ENCODE results near the gene FTCD. TPM values are rescaled to one million over a fixed set of nuclear protein-coding genes. Genes with fewer than 3 reads are reported as not detected.
A peak's percentile ranks its signal among the peaks of the same experiment; 100 is the strongest.

FTCD gene
- total and polyA plus RNA-seq, 2 of the 4 experiments (the other 2 are of a cell fraction), result 0.55 TPM; not detected in 1

- no peaks in the 10 kb centered on the region for H4K20me1 ChIP-seq (ENCODE audit: insufficient read depth, low read length)
- no peak overlapping the region for H3K4me3 ChIP-seq (ENCODE audit: insufficient read depth, low read depth, low read length)
- H3K4ac ChIP-seq (ENCODE audit: low read depth, low read length), result no peak overlapping the region
- no peak overlapping the region for H2AK9ac ChIP-seq (replicated peaks; ENCODE audit: low read depth, low read length, poor library complexity)
- dilution Hi-C loops (cut with HindIII; ENCODE audit: low sequenced_read_pairs, unreplicated experiment), result no loop called here
- DNase-seq (no peak), ATAC-seq (ENCODE audit: low read depth) (no peak)
- H3K9me1 ChIP-seq (ENCODE audit: insufficient read depth, low read length), result peaks cover 27% of the 10 kb centered on the region
- no peak overlapping the region for H2BK120ac ChIP-seq (ENCODE audit: low read depth, low read length)
- BruUV-seq (replicated peaks), result no TSS peak
- CTCF ChIA-PET, result no interaction called here
- H3K4me2 ChIP-seq (ENCODE audit: low read depth, low read length), result no peak overlapping the region
- TF ChIP-seq SMC3 (IDR thresholded peaks at IDR 0.05; ENCODE audit: low read depth, low read length), result no peak
- TF ChIP-seq MAFK (IDR thresholded peaks at IDR 0.05; ENCODE audit: low read depth, low read length), result no peak
- TF ChIP-seq CEBPB (IDR thresholded peaks at IDR 0.05; ENCODE audit: low read depth, low read length), result no peak
- TF ChIP-seq NFE2L2 (IDR thresholded peaks at IDR 0.05; ENCODE audit: low read depth, low read length), result no peak
- TF ChIP-seq MXI1 (IDR thresholded peaks at IDR 0.05; ENCODE audit: borderline replicate concordance, low read depth, low read length), result no peak
- TF ChIP-seq, protein P1, sequence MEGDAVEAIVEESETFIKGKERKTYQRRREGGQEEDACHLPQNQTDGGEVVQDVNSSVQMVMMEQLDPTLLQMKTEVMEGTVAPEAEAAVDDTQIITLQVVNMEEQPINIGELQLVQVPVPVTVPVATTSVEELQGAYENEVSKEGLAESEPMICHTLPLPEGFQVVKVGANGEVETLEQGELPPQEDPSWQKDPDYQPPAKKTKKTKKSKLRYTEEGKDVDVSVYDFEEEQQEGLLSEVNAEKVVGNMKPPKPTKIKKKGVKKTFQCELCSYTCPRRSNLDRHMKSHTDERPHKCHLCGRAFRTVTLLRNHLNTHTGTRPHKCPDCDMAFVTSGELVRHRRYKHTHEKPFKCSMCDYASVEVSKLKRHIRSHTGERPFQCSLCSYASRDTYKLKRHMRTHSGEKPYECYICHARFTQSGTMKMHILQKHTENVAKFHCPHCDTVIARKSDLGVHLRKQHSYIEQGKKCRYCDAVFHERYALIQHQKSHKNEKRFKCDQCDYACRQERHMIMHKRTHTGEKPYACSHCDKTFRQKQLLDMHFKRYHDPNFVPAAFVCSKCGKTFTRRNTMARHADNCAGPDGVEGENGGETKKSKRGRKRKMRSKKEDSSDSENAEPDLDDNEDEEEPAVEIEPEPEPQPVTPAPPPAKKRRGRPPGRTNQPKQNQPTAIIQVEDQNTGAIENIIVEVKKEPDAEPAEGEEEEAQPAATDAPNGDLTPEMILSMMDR (conservative IDR thresholded peaks at IDR 0.05; ENCODE audit: low read depth, low read length), result no peak
- TF ChIP-seq RAD21 (IDR thresholded peaks at IDR 0.05; ENCODE audit: low read length), result no peak
- no peak for TF ChIP-seq MAZ (IDR thresholded peaks at IDR 0.05; ENCODE audit: borderline replicate concordance, low read depth, low read length)
- TF ChIP-seq RCOR1 (IDR thresholded peaks at IDR 0.05; ENCODE audit: insufficient replicate concordance, low read length), result no peak
- TF ChIP-seq FOS (IDR thresholded peaks at IDR 0.05; ENCODE audit: low read depth, low read length), result no peak
- TF ChIP-seq ELK1 (IDR thresholded peaks at IDR 0.05; ENCODE audit: borderline replicate concordance, low read depth, low read length), result no peak
- TF ChIP-seq CHD1 (IDR thresholded peaks at IDR 0.05; ENCODE audit: low read depth, low read length), result no peak
- TF ChIP-seq, protein P2, sequence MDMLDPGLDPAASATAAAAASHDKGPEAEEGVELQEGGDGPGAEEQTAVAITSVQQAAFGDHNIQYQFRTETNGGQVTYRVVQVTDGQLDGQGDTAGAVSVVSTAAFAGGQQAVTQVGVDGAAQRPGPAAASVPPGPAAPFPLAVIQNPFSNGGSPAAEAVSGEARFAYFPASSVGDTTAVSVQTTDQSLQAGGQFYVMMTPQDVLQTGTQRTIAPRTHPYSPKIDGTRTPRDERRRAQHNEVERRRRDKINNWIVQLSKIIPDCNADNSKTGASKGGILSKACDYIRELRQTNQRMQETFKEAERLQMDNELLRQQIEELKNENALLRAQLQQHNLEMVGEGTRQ (IDR thresholded peaks at IDR 0.05; ENCODE audit: low read depth, low read length), result no peak
- intact Hi-C loops (cut with micrococcal nuclease), result no loop called here
- H3K9me3 ChIP-seq (ENCODE audit: control insufficient read depth, insufficient read depth, low read length), result no peaks in the 10 kb centered on the region
- H4K91ac ChIP-seq (ENCODE audit: insufficient read depth, low read depth, low read length), result no peak overlapping the region
- H3K18ac ChIP-seq (ENCODE audit: low read depth, low read length), result no peak overlapping the region
- H3K56ac ChIP-seq (ENCODE audit: extremely low read depth, insufficient read depth, low read length), result no peak overlapping the region
- no peak overlapping the region for H4K5ac ChIP-seq (ENCODE audit: low read depth, low read length)
- no peak overlapping the region for H2BK5ac ChIP-seq (ENCODE audit: low read depth, low read length, poor library complexity, severe bottlenecking)
- peak overlapping the region; percentile 12; the same call in 1 of the 2 replicates for H2AK5ac ChIP-seq (ENCODE audit: low read depth, low read length)
- no peak overlapping the region for H2BK15ac ChIP-seq (ENCODE audit: low read depth, low read length)
- no peak overlapping the region for H4K8ac ChIP-seq (ENCODE audit: low read depth in 2 of 2, low read length in 2 of 2)
- H3K9ac ChIP-seq (ENCODE audit: low read depth, low read length), result no peak overlapping the region
- H3K4me1 ChIP-seq (ENCODE audit: control insufficient read depth, insufficient read depth, low read length), result peaks cover 26% of the 10 kb centered on the region
- POLR2A ChIA-PET (ENCODE audit: unreplicated experiment), result no interaction called here
- 94% methylated on average over 6 of the region's 20 CpGs; no CpG with 5 or more reads in 1 of the 2 experiments for WGBS, 2 experiments (ENCODE audit: extremely low coverage in 2 of 2, insufficient read length in 1 of 2)
- peaks cover 41% of the 10 kb centered on the region for H3K36me3 ChIP-seq (ENCODE audit: control insufficient read depth, insufficient read depth, low read length)
- no peak overlapping the region for H3K14ac ChIP-seq (replicated peaks; ENCODE audit: low read depth, low read length)
- in situ Hi-C loops (cut with MboI; ENCODE audit: low sequenced_read_pairs), result no loop called here
- no peaks in the 10 kb centered on the region; a peak in 1 of 4 replicates for H3K79me1 ChIP-seq (ENCODE audit: low read depth in 1 of 2, low read length in 2 of 2)
- no peak overlapping the region for H2BK20ac ChIP-seq (ENCODE audit: low read depth, low read length)
- no peak overlapping the region for H3K27ac ChIP-seq (ENCODE audit: insufficient read depth, low read length)
- no peaks in the 10 kb centered on the region for H3K27me3 ChIP-seq (ENCODE audit: control insufficient read depth, insufficient read depth, low read length)
- H2AFZ ChIP-seq (replicated peaks; ENCODE audit: low read length, poor library complexity), result no peak overlapping the region
- H3K23ac ChIP-seq (ENCODE audit: low read depth, low read length), result no peak overlapping the region
These were observed 36.6 kb upstream of the FTCD start for GRCh38 chr21:46191686-46192575.
